CD4-positive, CD25-positive, alpha-beta regulatory T cell (primary cell): Measurements from ENCODE around the gene RIN1. TPM values are rescaled to one million over a fixed set of nuclear protein-coding genes. Genes with fewer than 3 reads are reported as not detected.

Source experiments
- ATAC-seq, 2 donors: fragments of 150-1000 bp; cut with Tn5 transposase; one replicate each; pipeline ENCODE4 v1.10.0; 2021; ENCODE audit warnings: low read depth in 2 of 2, moderate number of reproducible peaks in 2 of 2, moderate library complexity in 1 of 2
- DNase-seq, 3 donors: peaks; one replicate each; pipeline versions ENCODE4 v3.0.0 to v3.0.0-alpha.2; 2012 to 2022; ENCODE audit warnings: mixed read lengths in 1 of 3
- H3K27ac ChIP-seq: one replicate; pipeline ENCODE4 v1.7.0; 2013; ENCODE audit warnings: mild to moderate bottlenecking, low read length; ENCODE audit not compliant: insufficient read depth, poor library complexity, severe bottlenecking
- H3K27me3 ChIP-seq: one replicate; pipeline ENCODE4 v1.7.0; 2013; ENCODE audit warnings: low read length; ENCODE audit not compliant: control insufficient read depth, insufficient read depth
- H3K36me3 ChIP-seq: one replicate; pipeline ENCODE4 v1.7.0; 2013; ENCODE audit warnings: mild to moderate bottlenecking, low read length, moderate library complexity; ENCODE audit not compliant: control insufficient read depth, insufficient read depth
- H3K4me1 ChIP-seq: 2 replicates; pipeline ENCODE4 v1.7.0; 2013; ENCODE audit warnings: mild to moderate bottlenecking, low read length; ENCODE audit not compliant: insufficient read depth, control insufficient read depth, poor library complexity, severe bottlenecking
- H3K4me3 ChIP-seq: one replicate; pipeline ENCODE4 v1.7.0; 2013; ENCODE audit warnings: low read depth, mild to moderate bottlenecking, low read length, moderate library complexity
- H3K9me3 ChIP-seq, 2 experiments: 1 replicate in 1 of 2; 2 replicates in 1 of 2; pipeline ENCODE4 v1.7.0; 2013; ENCODE audit warnings: low read length in 2 of 2, mild to moderate bottlenecking in 1 of 2, moderate library complexity in 1 of 2; ENCODE audit not compliant: control insufficient read depth in 2 of 2
- H3K27ac Mint-ChIP-seq, 3 donors: one replicate each; pipeline ENCODE4 v1.8.0; 2020 to 2022; ENCODE audit warnings: mild to moderate bottlenecking in 3 of 3, mixed read lengths in 3 of 3, moderate library complexity in 2 of 3
- H3K27me3 Mint-ChIP-seq: one replicate; pipeline ENCODE4 v1.8.0; 2022; ENCODE audit warnings: mild to moderate bottlenecking, mixed read lengths
- H3K36me3 Mint-ChIP-seq: one replicate; pipeline ENCODE4 v1.8.0; 2020; ENCODE audit warnings: mixed read lengths
- H3K4me1 Mint-ChIP-seq, 4 donors: one replicate each; pipeline ENCODE4 v1.8.0; 2020 to 2022; ENCODE audit warnings: mixed read lengths in 4 of 4, mild to moderate bottlenecking in 1 of 4
- H3K4me3 Mint-ChIP-seq, 4 donors: one replicate each; pipeline ENCODE4 v1.8.0; 2020 to 2022; ENCODE audit warnings: mild to moderate bottlenecking in 4 of 4, mixed read lengths in 4 of 4, moderate library complexity in 3 of 4
- H3K9me3 Mint-ChIP-seq, 7 donors: one replicate each; pipeline ENCODE4 v1.8.0; 2020 to 2022; ENCODE audit warnings: mixed read lengths in 7 of 7, mild to moderate bottlenecking in 3 of 7, moderate library complexity in 2 of 7
- polyA plus RNA-seq, 4 donors: library from polyadenylated mRNA; unstranded; fragments of 300-500 nt; fragmentation: Illumina TruSeq; gene quantifications; one replicate each; pipeline ENCODE4 v1.2.3, GENCODE V29; 2021
- total RNA-seq: library from RNA; stranded (reverse); gene quantifications from one replicate; pipeline ENCODE4 v1.2.3, GENCODE V29; 2022

RIN1 gene
- total and polyA plus RNA-seq, 5 donors from 2014 or later, result 0.33 to 1.0 (median 0.92) TPM

DNA sequence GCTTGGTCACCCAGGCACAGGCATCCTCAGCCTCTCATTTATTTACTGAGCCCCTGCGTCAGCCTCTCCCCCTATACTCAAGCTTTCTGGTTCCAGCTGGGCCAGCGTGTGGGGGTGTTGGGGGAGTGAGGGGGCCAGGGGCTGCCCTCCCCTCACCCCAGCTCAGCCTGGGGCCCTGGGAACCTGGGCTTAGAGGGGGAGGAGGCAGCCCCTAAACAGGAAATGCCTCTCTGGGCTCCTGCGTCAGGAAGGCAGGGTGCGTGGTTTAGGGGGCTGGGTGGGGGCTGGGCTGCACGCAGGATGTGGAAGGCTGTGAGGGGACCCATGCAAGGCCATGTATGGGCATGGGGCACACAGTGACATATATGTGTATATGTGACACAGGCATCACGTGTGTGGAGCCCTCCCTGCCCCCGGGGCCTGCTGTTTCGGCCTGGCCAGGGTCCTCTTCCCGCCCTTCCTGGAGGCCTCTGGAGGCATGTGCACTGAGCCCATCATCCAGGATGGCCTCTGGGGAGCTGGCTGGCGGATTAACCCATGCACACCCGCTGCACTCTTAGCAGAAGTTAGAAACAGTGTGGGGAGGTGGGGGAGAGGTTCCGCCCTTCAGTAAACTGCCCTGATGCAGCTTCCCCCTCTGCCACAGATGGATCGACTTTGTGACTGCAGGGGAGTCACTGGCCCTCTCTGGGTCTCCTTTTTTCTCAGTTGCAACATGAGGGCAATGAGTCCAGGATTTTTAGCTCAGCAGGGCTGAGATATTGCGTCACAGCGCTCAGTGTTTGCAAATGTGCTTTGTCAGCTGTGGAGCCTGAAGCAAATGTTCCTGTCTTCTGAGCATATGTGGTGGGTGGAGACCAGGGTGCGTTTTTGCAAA lies 18.3 kb downstream of the RIN1 start:
- no peaks in the 10 kb centered on the region for H3K27me3 Mint-ChIP-seq
- no peaks in the 10 kb centered on the region for H3K36me3 Mint-ChIP-seq
- Histone ChIP-seq H3K27me3 (no peaks in the 10 kb centered on the region), H3K9me3 (no peaks in the 10 kb centered on the region), H3K27ac (peak overlapping the region; percentile 82), H3K4me1 (peaks cover 44% of the 10 kb centered on the region), H3K4me3 (no peak overlapping the region), H3K36me3 (no peaks in the 10 kb centered on the region)
- DNase-seq, result peak; percentile 40 to 74 (median 68)
- peak; percentile 81 to 84 for ATAC-seq
- H3K4me1 Mint-ChIP-seq, result peaks cover 0 to 66% (median 18%) of the 10 kb centered on the region in 4 donors
- H3K4me3 Mint-ChIP-seq, result peak overlapping the region in 3 of 4 donors; percentile 57 to 74 (median 62)
- peak overlapping the region; percentile 90 to 96 (median 95) for H3K27ac Mint-ChIP-seq
- H3K9me3 Mint-ChIP-seq, result peaks cover 0 to 7% (median 1%) of the 10 kb centered on the region in 7 donors

GRCh38 chr11:66317322-66317722 lies 18.9 kb downstream of the RIN1 start:
- Histone ChIP-seq H3K36me3 (no peaks in the 10 kb centered on the region), H3K4me3 (no peak overlapping the region), H3K9me3 (no peaks in the 10 kb centered on the region), H3K27ac (peak overlapping the region; percentile 82), H3K4me1 (peaks cover 46% of the 10 kb centered on the region), H3K27me3 (no peaks in the 10 kb centered on the region)
- Mint-ChIP-seq H3K36me3 (no peaks in the 10 kb centered on the region), H3K27ac (peak overlapping the region in 2 of 3 donors; percentile 95 to 96), H3K4me1 (peaks cover 0 to 64% (median 18%) of the 10 kb centered on the region in 4 donors), H3K4me3 (peak overlapping the region in 3 of 4 donors; percentile 57 to 74 (median 62)), H3K27me3 (no peaks in the 10 kb centered on the region), H3K9me3 (peaks cover 0 to 7% (median 1%) of the 10 kb centered on the region in 7 donors)
- ATAC-seq (no peak), DNase-seq (peak in 2 of 3 donors; percentile 20 to 37)

DNA sequence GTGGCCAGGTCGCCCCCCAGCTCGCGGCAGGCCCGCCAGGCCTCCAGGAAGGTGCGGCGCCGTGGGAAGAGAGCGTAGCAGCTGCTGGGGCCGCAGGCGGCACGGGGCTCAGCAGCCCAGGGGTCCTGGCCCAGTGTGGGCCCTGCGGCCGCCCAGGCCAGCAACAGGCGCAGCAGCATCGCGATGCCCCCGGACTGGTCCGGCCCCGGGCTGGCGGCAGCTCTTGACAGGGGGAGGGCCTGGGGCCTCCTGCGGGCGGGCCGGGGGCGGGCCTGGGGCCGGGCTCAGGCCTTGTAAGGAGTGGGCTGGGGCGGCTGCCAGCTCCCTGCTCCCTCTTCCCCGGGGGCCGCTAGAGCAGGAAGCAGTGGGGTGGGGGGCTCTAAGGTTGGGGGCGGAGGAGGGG lies 19.4 kb downstream of the RIN1 start, which contains the start of gene CD248:
CD248 (minus strand) TSS at position 196 of the 403 bp plus-strand sequence; CDS start at position 179, 17 bp downstream.
- Mint-ChIP-seq H3K9me3 (peaks cover 0 to 7% (median 1%) of the 10 kb centered on the region in 7 donors), H3K27ac (peak within 1 kb of the TSS; percentile 95 to 98 (median 96)), H3K27me3 (no peaks in the 10 kb centered on the region), H3K36me3 (no peaks in the 10 kb centered on the region), H3K4me1 (peaks cover 0 to 63% (median 18%) of the 10 kb centered on the region in 4 donors), H3K4me3 (peak within 1 kb of the TSS in 3 of 4 donors; percentile 57 to 74 (median 62))
- Histone ChIP-seq H3K27me3 (no peaks in the 10 kb centered on the region), H3K36me3 (no peaks in the 10 kb centered on the region), H3K4me1 (peaks cover 49% of the 10 kb centered on the region), H3K4me3 (no peak within 1 kb of the TSS), H3K27ac (peak within 1 kb of the TSS; percentile 82), H3K9me3 (no peaks in the 10 kb centered on the region)
- DNase-seq, result no peak
- ATAC-seq, result no peak

- H3K4me1 Mint-ChIP-seq, result peaks cover 0 to 63% (median 18%) of the 10 kb centered on the region in 4 donors
- H3K4me3 ChIP-seq, result no peak overlapping the region
Measured at GRCh38 chr11:66315921-66316811, 20.1 kb downstream of the RIN1 start.

GRCh38 chr11:66315498-66315885 lies 20.7 kb downstream of the RIN1 start:
- peaks cover 0 to 7% (median 0%) of the 10 kb centered on the region in 7 donors for H3K9me3 Mint-ChIP-seq
- Histone ChIP-seq H3K27ac (no peak overlapping the region), H3K27me3 (no peaks in the 10 kb centered on the region)

More at GRCh38 chr11:66315921-66316811, 20.1 kb downstream of the RIN1 start:
- peak overlapping the region in 2 of 4 donors; percentile 49 to 62 for H3K4me3 Mint-ChIP-seq
- Histone ChIP-seq H3K9me3 (no peaks in the 10 kb centered on the region), H3K36me3 (no peaks in the 10 kb centered on the region), H3K27me3 (no peaks in the 10 kb centered on the region), H3K27ac (peak overlapping the region; percentile 82), H3K4me1 (peaks cover 54% of the 10 kb centered on the region)
- H3K27ac Mint-ChIP-seq, result peak overlapping the region; percentile 77 to 98 (median 85)
- no peak for DNase-seq
- no peaks in the 10 kb centered on the region for H3K27me3 Mint-ChIP-seq
- peaks cover 0 to 7% (median 1%) of the 10 kb centered on the region in 7 donors for H3K9me3 Mint-ChIP-seq
- no peak for ATAC-seq
- H3K36me3 Mint-ChIP-seq, result no peaks in the 10 kb centered on the region

DNA sequence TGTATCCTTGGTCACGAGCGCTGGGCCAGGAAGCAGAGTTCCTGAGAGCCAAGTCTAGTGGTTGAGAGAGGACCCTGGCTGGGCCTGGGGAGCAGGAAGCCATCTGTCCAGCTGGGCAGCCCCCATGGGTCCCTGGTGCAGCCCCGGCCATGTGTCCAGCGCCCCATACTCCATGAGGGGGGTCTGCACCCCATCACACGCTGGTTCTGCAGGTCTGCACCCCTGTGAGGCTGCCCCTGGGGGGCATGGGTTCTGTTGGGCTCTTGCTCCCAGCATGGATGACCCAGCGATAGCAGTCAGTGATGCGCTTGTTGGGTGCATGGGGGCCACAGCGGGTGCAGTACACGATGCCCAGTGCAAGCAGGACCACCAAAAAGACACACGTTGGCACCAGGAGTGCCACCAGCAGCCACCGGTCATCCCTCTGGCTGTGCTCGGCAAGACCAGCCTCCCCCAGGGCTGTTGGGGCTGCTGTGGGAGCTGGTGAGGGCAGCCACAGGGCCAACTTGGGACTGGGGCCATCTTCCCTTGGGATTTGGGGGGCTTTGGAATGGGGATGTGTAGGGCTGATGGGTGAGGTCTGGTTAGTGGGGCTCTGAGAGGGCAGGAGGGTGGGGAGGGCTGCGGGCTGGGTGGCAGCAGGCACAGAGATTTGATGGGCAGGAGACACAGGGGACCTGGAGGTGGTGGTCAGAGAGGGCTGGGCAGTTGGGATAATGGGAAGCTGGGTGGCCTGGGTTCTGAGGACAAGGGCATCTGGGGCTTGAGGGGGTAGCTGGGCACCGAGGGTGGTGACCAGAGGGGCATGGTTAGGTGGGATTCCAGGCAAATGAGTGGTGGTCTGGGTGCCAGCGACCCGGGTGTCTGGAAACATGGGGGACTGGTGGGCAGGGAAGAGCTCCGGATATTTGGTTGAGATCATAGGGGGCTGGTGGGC lies 21.4 kb downstream of the RIN1 start:
- peaks cover 6% of the 10 kb centered on the region for H3K27me3 Mint-ChIP-seq
- no peaks in the 10 kb centered on the region for H3K36me3 ChIP-seq
- DNase-seq, result no peak
- H3K4me1 Mint-ChIP-seq, result peaks cover 0 to 57% (median 16%) of the 10 kb centered on the region in 4 donors
- no peaks in the 10 kb centered on the region for H3K36me3 Mint-ChIP-seq
- peak overlapping the region; percentile 5 for H3K27ac ChIP-seq
- peaks cover 54% of the 10 kb centered on the region for H3K4me1 ChIP-seq
- no peak overlapping the region for H3K4me3 ChIP-seq
- H3K9me3 ChIP-seq, result no peaks in the 10 kb centered on the region
- H3K27me3 ChIP-seq, result no peaks in the 10 kb centered on the region
- H3K4me3 Mint-ChIP-seq, result peak overlapping the region in 3 of 4 donors; percentile 51 to 82 (median 69)
- H3K9me3 Mint-ChIP-seq, result peaks cover 0 to 4% (median 0%) of the 10 kb centered on the region in 7 donors
- peak overlapping the region; percentile 85 to 98 (median 88) for H3K27ac Mint-ChIP-seq
- ATAC-seq, result no peak

More at GRCh38 chr11:66315498-66315885, 20.7 kb downstream of the RIN1 start:
- Histone ChIP-seq H3K9me3 (no peaks in the 10 kb centered on the region), H3K4me3 (no peak overlapping the region), H3K36me3 (no peaks in the 10 kb centered on the region), H3K4me1 (peaks cover 54% of the 10 kb centered on the region)
- ATAC-seq (no peak), DNase-seq (no peak)
- Mint-ChIP-seq H3K27me3 (peaks cover 6% of the 10 kb centered on the region), H3K4me1 (peaks cover 0 to 63% (median 18%) of the 10 kb centered on the region in 4 donors), H3K27ac (peak overlapping the region; percentile 77 to 98 (median 85)), H3K4me3 (peak overlapping the region in 3 of 4 donors; percentile 49 to 63 (median 51)), H3K36me3 (no peaks in the 10 kb centered on the region)
